Osteocyte (in vitro differentiated cells): ENCODE measurements around the gene LARP1B. TPM values are rescaled to one million over a fixed set of nuclear protein-coding genes. Genes with fewer than 3 reads are reported as not detected.
"Not testable (repeated sequence)": the region's sequence is repeated elsewhere in the genome, so short reads cannot be mapped to it uniquely, and the experiment has no call there.

Experiments used
- DNase-seq: peaks from one replicate; pipeline ENCODE4 v3.0.0; 2021; ENCODE audit warnings: mixed read lengths; ENCODE audit not compliant: unreplicated experiment; ENCODE audit errors: extremely low spot score
- H3K27ac Mint-ChIP-seq: one replicate; pipeline ENCODE4 v1.8.0; 2021; ENCODE audit warnings: mild to moderate bottlenecking, mixed read lengths; ENCODE audit not compliant: unreplicated experiment
- H3K27me3 Mint-ChIP-seq: one replicate; pipeline ENCODE4 v1.8.0; 2021; ENCODE audit warnings: mixed read lengths; ENCODE audit not compliant: unreplicated experiment
- H3K36me3 Mint-ChIP-seq: one replicate; pipeline ENCODE4 v1.8.0; 2021; ENCODE audit warnings: mixed read lengths; ENCODE audit not compliant: unreplicated experiment
- H3K4me1 Mint-ChIP-seq: one replicate; pipeline ENCODE4 v1.8.0; 2021; ENCODE audit warnings: mixed read lengths; ENCODE audit not compliant: unreplicated experiment
- H3K4me3 Mint-ChIP-seq: one replicate; pipeline ENCODE4 v1.8.0; 2021; ENCODE audit warnings: mild to moderate bottlenecking, moderate library complexity, mixed read lengths; ENCODE audit not compliant: unreplicated experiment
- H3K9me3 Mint-ChIP-seq: one replicate; pipeline ENCODE4 v1.8.0; 2021; ENCODE audit warnings: mixed read lengths; ENCODE audit not compliant: unreplicated experiment
- total RNA-seq: library from RNA; stranded (reverse); gene quantifications from 2 replicates; pipeline ENCODE4 v1.2.1, GENCODE V29; 2021
- TF ChIP-seq, protein P1 (sequence below): fragments of 200-600 bp; sonication (generic); IDR thresholded peaks from 2 replicates; pipeline ENCODE4 v1.5.0; 2021; ENCODE audit warnings: antibody characterized with exemption, mild to moderate bottlenecking, moderate library complexity

Gene LARP1B
- total RNA-seq, 1 donor from 2014 or later, result 18.6 TPM

DNA sequence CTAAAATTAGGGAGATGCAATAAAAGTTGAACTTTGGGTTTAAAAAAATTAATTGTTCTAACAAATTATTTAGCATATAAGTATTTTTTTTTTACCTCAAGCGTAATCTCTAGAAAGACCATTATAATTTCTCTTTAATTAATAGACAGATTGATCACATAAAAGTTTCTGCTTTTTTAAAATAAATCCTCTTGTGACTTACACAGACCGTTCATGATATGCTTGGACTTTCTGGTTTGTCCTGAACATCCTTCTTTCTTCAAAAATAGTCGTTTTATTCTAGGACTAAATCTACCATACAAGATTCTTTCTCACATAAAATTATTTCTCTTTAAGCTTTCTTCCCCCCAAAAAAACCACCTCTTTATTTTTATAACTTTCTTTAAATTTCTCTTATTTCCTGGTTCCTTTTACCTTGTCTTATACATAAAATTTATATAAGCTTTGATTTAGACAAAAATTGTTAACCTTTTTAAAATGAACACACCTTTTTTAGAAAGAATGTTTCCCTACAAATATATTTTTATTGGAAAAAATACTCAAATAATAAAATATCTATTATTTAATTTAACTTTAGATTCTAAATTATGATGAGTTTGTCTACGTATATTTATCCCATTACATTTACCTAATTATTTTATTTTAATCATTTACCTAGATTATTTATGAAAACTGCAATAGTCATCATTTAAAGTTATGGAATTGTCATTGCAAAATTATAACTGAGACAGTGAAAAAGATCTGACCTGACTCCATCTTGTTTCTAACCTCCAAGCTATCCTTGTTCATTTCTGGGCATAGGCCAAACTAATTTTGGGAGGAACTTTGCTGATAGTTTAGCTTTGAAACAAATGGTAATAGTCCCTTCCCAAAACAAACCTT is 188.9 kb downstream of the LARP1B start:
- TF ChIP-seq, protein P1, sequence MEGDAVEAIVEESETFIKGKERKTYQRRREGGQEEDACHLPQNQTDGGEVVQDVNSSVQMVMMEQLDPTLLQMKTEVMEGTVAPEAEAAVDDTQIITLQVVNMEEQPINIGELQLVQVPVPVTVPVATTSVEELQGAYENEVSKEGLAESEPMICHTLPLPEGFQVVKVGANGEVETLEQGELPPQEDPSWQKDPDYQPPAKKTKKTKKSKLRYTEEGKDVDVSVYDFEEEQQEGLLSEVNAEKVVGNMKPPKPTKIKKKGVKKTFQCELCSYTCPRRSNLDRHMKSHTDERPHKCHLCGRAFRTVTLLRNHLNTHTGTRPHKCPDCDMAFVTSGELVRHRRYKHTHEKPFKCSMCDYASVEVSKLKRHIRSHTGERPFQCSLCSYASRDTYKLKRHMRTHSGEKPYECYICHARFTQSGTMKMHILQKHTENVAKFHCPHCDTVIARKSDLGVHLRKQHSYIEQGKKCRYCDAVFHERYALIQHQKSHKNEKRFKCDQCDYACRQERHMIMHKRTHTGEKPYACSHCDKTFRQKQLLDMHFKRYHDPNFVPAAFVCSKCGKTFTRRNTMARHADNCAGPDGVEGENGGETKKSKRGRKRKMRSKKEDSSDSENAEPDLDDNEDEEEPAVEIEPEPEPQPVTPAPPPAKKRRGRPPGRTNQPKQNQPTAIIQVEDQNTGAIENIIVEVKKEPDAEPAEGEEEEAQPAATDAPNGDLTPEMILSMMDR, result no peak
- Mint-ChIP-seq H3K4me1 (no peaks in the 10 kb centered on the region), H3K27me3 (no peaks in the 10 kb centered on the region), H3K9me3 (peaks cover 20% of the 10 kb centered on the region), H3K4me3 (no peak overlapping the region), H3K27ac (no peak overlapping the region), H3K36me3 (peaks cover 1% of the 10 kb centered on the region)
- no peak for DNase-seq

DNA sequence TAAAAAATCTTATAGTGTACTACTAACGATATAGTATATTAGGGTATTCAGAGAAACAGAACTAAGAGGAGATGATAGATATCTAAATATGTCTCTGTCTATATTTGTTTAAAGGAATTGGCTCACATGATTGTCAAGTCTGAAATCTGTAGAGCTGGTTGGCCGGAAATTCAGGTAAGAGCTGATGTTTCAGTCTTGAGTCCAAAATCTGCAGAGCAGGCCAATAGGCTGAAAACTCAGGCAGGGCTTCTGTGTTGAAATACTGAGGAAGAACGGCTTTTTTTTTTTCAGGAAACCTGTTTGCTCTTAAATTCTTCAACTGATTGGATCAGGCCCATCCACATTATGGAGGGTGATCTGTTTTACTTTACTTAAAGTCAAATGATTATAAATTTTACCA is 194.8 kb downstream of the LARP1B start:
- Mint-ChIP-seq H3K4me3 (no peak overlapping the region), H3K36me3 (no peaks in the 10 kb centered on the region), H3K27me3 (no peaks in the 10 kb centered on the region), H3K27ac (no peak overlapping the region), H3K9me3 (peaks cover 4% of the 10 kb centered on the region), H3K4me1 (no peaks in the 10 kb centered on the region)
- TF ChIP-seq, protein P1, result no peak
- DNase-seq, result no peak

DNA sequence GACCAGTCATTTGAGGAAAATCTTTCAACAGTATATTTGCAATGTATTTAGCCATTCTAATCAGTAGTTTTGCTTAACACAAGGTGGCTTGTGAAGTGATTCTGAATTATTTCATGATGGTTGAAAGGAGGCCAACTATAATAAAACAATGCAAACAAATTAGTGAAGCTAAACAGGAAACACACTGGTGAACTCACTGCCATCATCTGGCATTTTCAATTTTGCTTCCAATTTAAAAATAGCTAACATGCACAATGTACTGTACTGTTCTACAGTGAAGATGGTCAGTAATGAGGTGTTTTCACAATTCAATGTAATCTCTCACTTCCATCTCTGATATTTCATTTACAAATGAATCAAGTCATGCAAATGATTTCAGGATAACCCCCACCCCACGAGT is 195.4 kb downstream of the LARP1B start:
- no peak overlapping the region for H3K4me3 Mint-ChIP-seq
- DNase-seq, result no peak
- no peaks in the 10 kb centered on the region for H3K36me3 Mint-ChIP-seq
- H3K4me1 Mint-ChIP-seq, result no peaks in the 10 kb centered on the region
- no peak overlapping the region for H3K27ac Mint-ChIP-seq
- no peaks in the 10 kb centered on the region for H3K27me3 Mint-ChIP-seq
- no peaks in the 10 kb centered on the region for H3K9me3 Mint-ChIP-seq
- TF ChIP-seq, protein P1, result no peak

DNA sequence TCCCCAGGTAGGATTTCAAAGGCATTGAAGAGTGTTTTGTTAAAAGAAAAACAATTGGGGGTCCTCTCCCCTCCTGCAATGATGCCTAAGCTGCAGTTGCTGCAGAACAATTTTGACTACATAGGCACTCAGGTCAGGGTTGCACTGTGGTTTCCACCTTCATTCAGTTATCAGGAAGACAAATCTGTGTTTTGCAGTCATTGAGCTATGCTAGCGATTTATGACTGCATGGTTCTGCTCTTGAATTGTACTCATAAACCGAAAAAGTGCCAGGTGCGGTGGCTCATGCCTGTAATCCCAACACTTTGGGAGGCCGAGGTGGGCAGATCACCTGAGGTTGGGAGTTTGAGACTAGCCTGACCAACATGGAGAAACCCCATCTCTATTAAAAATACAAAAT is 197.1 kb downstream of the LARP1B start:
- H3K4me3 Mint-ChIP-seq, H3K27ac Mint-ChIP-seq, DNase-seq, H3K9me3 Mint-ChIP-seq, H3K4me1 Mint-ChIP-seq, H3K27me3 Mint-ChIP-seq, H3K36me3 Mint-ChIP-seq: not testable (repeated sequence)

DNA sequence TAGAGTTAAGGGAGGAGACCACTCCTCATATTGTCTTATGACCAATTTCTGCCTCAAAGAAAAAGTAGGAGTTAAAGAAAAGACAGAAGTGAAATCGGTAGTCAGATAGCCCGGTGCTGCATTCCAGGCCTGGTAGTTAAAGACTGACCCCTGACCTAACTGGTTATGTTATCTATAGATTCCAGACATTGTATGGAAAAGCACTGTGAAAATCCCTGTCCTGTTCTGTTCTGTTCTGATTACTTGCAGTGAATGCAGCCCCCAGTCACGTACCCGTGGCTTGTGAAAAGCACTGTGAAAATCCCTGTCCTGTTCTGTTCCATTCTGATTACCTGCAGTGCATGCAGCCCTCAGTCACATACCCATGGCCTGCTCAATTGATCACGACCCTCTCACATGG is 198.8 kb downstream of the LARP1B start:
- H3K4me1 Mint-ChIP-seq, H3K36me3 Mint-ChIP-seq, DNase-seq, H3K4me3 Mint-ChIP-seq, H3K27me3 Mint-ChIP-seq, H3K27ac Mint-ChIP-seq, H3K9me3 Mint-ChIP-seq: not testable (repeated sequence)

Other genes starting within 250 kb of the LARP1B start
- gene PLK4, start 180.4 kb upstream of the LARP1B start, total RNA-seq, result 3.7 and 5.7 TPM in 2 replicates
- gene MFSD8, start 96.1 kb upstream of the LARP1B start, total RNA-seq, result 16.5 and 22.2 TPM in 2 replicates
- 9.5 and 14.9 TPM in 2 replicates for gene ABHD18, start 95.9 kb upstream of the LARP1B start, total RNA-seq
- 79.2 and 88.9 TPM in 2 replicates for gene PGRMC2, start 226.5 kb downstream of the LARP1B start, total RNA-seq